ENCODE results near the gene GINS3.

Gene GINS3

DNA sequence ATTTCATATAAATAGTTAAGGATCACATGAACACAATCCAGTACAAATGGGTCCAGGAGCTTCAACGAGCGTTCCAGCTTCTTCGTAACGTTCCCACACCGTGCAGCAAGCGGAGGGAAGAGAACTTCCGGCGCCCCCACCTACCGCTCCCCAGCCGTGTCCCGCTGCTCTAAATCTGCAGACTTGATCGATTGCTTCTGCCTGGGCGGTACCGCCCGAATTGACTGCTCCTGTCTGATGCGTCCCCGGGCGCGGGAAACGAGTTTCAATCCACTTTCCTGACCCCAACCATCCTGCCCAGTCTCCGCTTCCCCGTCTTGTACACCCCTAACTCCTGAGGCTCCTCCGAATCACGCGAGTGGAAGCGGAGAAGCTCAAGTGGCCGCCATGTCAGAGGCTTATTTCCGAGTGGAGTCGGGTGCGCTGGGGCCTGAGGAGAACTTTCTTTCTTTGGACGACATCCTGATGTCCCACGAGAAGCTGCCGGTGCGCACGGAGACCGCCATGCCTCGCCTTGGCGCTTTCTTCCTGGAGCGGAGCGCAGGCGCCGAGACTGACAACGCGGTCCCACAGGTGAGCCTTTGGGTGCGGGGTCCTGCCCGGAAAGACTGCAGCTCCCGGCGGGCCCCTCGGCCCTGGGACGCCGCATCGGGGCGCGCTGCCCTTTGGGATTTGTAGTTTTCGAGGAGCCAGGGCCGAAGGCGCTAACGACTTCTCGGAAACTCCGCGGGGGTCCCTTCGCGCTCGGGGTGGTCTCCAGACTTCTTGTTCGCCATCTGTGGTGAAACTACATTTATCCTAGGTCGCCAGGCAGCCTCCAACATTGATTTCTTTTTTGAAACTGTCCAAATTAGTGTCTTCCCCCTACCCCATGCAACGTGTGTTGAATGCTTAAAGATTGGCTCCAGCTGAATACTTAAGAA lies at the start of gene GINS3:
Gene GINS3, plus strand, starts transcription at position 257 of the 923 bp plus-strand sequence. Its CDS starts 131 bp downstream, at position 388.
- DNase-seq (ENCODE audit: insufficient read length, low spot score) = peak; percentile 24
- FAIRE-seq = no peak
- TF ChIP-seq, protein P1, sequence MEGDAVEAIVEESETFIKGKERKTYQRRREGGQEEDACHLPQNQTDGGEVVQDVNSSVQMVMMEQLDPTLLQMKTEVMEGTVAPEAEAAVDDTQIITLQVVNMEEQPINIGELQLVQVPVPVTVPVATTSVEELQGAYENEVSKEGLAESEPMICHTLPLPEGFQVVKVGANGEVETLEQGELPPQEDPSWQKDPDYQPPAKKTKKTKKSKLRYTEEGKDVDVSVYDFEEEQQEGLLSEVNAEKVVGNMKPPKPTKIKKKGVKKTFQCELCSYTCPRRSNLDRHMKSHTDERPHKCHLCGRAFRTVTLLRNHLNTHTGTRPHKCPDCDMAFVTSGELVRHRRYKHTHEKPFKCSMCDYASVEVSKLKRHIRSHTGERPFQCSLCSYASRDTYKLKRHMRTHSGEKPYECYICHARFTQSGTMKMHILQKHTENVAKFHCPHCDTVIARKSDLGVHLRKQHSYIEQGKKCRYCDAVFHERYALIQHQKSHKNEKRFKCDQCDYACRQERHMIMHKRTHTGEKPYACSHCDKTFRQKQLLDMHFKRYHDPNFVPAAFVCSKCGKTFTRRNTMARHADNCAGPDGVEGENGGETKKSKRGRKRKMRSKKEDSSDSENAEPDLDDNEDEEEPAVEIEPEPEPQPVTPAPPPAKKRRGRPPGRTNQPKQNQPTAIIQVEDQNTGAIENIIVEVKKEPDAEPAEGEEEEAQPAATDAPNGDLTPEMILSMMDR (IDR thresholded peaks at IDR 0.05; ENCODE audit: insufficient read depth, missing control alignments) = no peak

DNA sequence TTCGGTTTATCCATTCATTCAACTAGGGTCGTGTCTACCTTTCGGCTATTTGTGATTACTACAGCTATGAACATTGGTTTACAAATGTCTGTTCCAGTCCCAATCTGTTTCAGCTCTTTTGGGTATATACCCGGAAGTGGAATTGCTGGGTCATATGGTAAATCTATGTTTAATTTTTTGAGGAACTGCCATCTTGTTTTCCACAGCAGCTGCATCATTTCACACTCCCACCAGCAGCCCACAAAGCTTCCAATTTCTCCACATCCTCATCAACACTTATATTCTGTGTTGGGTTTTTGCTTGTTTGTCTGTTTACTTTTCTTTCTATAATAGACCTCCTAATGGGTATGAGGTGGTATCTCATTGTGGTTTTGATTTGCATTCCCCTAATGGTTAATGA lies 48.7 kb upstream of the GINS3 start:
- DNase-seq (ENCODE audit: insufficient read length, low spot score) (no peak), FAIRE-seq (no peak)
- TF ChIP-seq, protein P1 (IDR thresholded peaks at IDR 0.05; ENCODE audit: insufficient read depth, missing control alignments) = no peak

DNA sequence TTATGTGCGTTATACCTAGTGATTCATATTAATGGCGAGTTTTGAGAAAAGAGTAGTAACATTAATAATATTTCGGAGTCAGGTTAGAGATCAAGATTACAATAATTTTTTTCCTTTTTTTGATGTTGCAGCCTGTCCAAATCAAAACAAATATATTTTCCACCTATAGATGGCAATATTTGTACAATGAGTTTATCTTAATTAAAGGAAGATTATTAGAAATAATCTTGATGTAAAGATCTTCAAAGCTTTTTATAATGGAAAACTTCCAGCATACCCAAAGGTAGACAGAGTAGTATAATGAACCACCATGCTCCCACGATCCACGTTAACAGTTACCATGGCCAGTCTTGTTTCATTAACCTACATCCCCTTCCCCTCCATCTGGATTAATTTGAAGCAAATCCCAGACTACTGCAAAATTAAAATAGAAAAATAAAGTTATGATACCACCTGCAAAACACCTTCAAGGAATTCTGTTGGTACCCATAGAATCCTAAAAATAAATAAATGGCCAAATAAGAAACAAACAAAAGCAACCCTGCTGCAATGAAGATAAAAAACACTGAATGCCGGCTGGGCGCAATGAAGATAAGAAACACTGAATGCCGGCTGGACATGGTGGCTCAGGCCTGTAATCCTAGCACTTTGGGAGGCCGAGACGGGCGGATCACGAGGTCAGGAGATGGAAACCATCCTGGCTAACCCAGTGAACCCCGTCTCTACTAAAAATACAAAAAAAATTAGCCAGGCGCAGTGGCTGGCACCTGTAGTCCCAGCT lies 46.5 kb upstream of the GINS3 start:
- TF ChIP-seq, protein P1 (IDR thresholded peaks at IDR 0.05; ENCODE audit: insufficient read depth, missing control alignments) = peak; percentile 42
- FAIRE-seq (no peak), DNase-seq (ENCODE audit: insufficient read length, low spot score) (no peak)

DNA sequence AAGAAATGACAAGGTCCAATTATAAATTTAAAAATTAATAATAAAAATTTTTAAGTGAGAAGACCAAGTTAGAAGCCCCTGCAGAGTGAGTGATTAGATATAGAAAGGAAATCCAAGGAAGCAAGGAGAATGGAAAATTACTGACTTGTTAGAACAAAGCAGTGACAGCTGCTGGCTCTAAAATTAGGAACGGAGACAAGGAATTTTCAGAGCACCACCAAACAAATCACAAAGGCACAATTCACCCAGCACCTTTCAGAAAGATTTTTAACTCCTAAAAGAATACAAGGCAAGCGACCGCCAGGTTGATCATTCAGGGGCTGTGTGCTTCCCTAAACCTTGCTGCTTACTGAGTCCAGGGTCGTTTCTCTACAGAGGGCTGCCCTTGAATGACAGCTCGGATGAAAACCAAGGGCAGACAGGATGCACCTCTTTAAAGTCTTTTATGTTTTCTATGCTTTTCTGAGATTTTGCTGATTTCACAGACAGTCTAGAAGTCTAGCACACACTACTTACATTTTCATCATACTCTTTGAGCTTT lies 45.4 kb upstream of the GINS3 start:
- TF ChIP-seq, protein P1 (IDR thresholded peaks at IDR 0.05; ENCODE audit: insufficient read depth, missing control alignments) = no peak
- FAIRE-seq (no peak), DNase-seq (ENCODE audit: insufficient read length, low spot score) (no peak)

DNA sequence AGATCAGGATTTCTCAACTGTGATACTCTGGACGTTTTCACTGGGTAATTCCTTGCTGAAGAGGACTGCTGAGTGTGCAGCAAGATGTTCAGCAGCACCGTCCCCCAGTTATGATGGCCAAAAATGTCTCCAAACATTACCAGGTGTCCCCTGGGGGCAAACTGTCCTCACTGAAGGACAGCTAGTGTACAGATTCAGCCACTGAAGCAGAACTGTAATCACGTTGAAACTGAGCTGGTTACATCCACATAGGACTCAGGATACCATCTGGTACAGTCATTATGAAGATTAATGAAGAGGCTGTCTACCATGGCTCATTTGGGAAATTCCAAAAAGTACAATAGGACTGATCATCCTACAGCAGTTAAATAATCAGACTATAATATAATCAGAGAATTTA lies 43.3 kb upstream of the GINS3 start:
- FAIRE-seq = no peak
- TF ChIP-seq, protein P1 (IDR thresholded peaks at IDR 0.05; ENCODE audit: insufficient read depth, missing control alignments) = no peak
- no peak for DNase-seq (ENCODE audit: insufficient read length, low spot score)

DNA sequence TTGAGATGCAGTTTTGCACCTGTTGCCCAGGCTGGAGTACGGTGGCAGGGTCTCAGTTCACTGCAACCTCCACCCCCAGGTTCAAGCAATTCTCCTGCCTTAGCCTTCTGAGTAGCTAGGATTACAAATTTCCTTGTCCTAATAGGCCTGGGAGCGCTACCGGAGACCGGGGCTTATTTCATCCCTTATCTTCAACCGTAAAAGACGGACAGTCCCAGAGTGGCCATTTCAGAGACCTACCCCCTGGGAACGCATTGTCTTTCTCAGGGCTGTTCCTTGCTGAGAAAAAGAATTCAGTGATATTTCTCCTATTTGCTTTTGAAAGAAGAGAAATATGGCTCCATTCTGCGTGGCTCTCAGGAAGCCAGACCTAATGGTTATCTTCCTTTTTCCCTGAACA lies 39.6 kb upstream of the GINS3 start:
- TF ChIP-seq, protein P1 (IDR thresholded peaks at IDR 0.05; ENCODE audit: insufficient read depth, missing control alignments) = no peak
- DNase-seq (ENCODE audit: insufficient read length, low spot score) (no peak), FAIRE-seq (no peak)

Measured in D721Med (cell line).